Left colon (tissue), 2 donors: ENCODE measurements around the gene GPC5. TPM values are rescaled to one million over a fixed set of nuclear protein-coding genes. Genes with fewer than 3 reads are reported as not detected.
"Not testable (repeated sequence)": the region's sequence is repeated elsewhere in the genome, so short reads cannot be mapped to it uniquely, and the experiment has no call there.

ENCODE experiments used
- ATAC-seq: fragments of 200-7000 bp; cut with Tn5 transposase; one replicate; pipeline ENCODE4 v1.9.1; 2020; ENCODE audit warnings: mild to moderate bottlenecking, moderate library complexity
- DNase-seq, 2 donors: peaks; one replicate each; pipeline ENCODE4 v3.0.0-alpha.2; 2020
- intact Hi-C, 2 donors: fragments of 100-400 bp; cut with DNase I in 1 of 2; cut with micrococcal nuclease in 1 of 2; formaldehyde crosslinking; loops; one replicate each; pipeline versions ENCODE4 v1.11.2 to v1.14.0; 2022; cut with DNase I, micrococcal nuclease
- total RNA-seq, 2 donors: library from RNA; stranded (reverse); fragmentation: NEBNext Ultra II Directional; extraction: Animal tissue kit (Norgen Biotek cat#: 25700); gene quantifications; one replicate each; pipeline ENCODE4 v1.2.1, GENCODE V29; 2021
- donor health status: DM: no; HTN: no; CAD: no.
- donor health status: DM: yes; HTN: yes; CAD: no.

GPC5 gene
- total RNA-seq, 2 donors from 2014 or later, result 0.22 to 0.24 TPM

- intact Hi-C loops, result no loop called here
- ATAC-seq, result no peak
- DNase-seq, result no peak
Observed at GRCh38 chr13:91863699-91864098, 465.3 kb downstream of the GPC5 start.

GRCh38 chr13:91868351-91868750 is 469.9 kb downstream of the GPC5 start:
- intact Hi-C loops, result no loop called here
- DNase-seq, result no peak
- no peak for ATAC-seq

GRCh38 chr13:91878491-91878890 is 480.1 kb downstream of the GPC5 start:
- no peak for DNase-seq
- intact Hi-C loops, result no loop called here
- ATAC-seq, result no peak

GRCh38 chr13:91879360-91879759 is 480.9 kb downstream of the GPC5 start:
- intact Hi-C loops, result no loop called here
- ATAC-seq, result no peak
- no peak for DNase-seq

- DNase-seq, result no peak
- no peak for ATAC-seq
- intact Hi-C loops, result no loop called here
Observed at GRCh38 chr13:91882918-91883317, 484.5 kb downstream of the GPC5 start.

- ATAC-seq, result no peak
- intact Hi-C loops, result no loop called here
- no peak for DNase-seq
Observed at GRCh38 chr13:91889641-91890040, 491.2 kb downstream of the GPC5 start.

GRCh38 chr13:91891141-91891540 is 492.7 kb downstream of the GPC5 start:
- ATAC-seq (no peak), DNase-seq (no peak)
- intact Hi-C loops, result no loop called here

GRCh38 chr13:91893040-91893439 is 494.6 kb downstream of the GPC5 start:
- ATAC-seq (no peak), DNase-seq (no peak)
- intact Hi-C loops, result no loop called here

GRCh38 chr13:91894316-91894715 is 495.9 kb downstream of the GPC5 start:
- no peak for ATAC-seq
- intact Hi-C loops, result no loop called here
- DNase-seq, result no peak

- DNase-seq (no peak), ATAC-seq (no peak)
- intact Hi-C loops, result no loop called here
Observed at GRCh38 chr13:91896547-91896946, 498.1 kb downstream of the GPC5 start.

- ATAC-seq, intact Hi-C loops, DNase-seq: not testable (repeated sequence)
Observed at GRCh38 chr13:91898986-91899385, 500.6 kb downstream of the GPC5 start.

GRCh38 chr13:91902291-91902690 is 503.9 kb downstream of the GPC5 start:
- ATAC-seq (no peak), DNase-seq (no peak)
- intact Hi-C loops, result no loop called here

GRCh38 chr13:91904005-91904404 is 505.6 kb downstream of the GPC5 start:
- intact Hi-C loops, result no loop called here
- DNase-seq, result no peak
- no peak for ATAC-seq

- DNase-seq, result no peak
- intact Hi-C loops, result no loop called here
- ATAC-seq, result no peak
Observed at GRCh38 chr13:91904597-91904996, 506.2 kb downstream of the GPC5 start.

GRCh38 chr13:91907398-91907797 is 509.0 kb downstream of the GPC5 start:
- intact Hi-C loops, result no loop called here
- ATAC-seq (no peak), DNase-seq (no peak)

GRCh38 chr13:91909617-91910016 is 511.2 kb downstream of the GPC5 start:
- no peak for ATAC-seq

GRCh38 chr13:91922969-91923592 is 524.7 kb downstream of the GPC5 start:
- intact Hi-C loops, result no loop called here
- DNase-seq (no peak), ATAC-seq (no peak)

More at GRCh38 chr13:91909617-91910016, 511.2 kb downstream of the GPC5 start:
- DNase-seq, result no peak
- intact Hi-C loops, result no loop called here

- DNase-seq, result no peak
- intact Hi-C loops, result no loop called here
- ATAC-seq, result no peak
Observed at GRCh38 chr13:91930687-91931086, 532.3 kb downstream of the GPC5 start.

- no peak for ATAC-seq
- intact Hi-C loops, result no loop called here
- DNase-seq, result no peak
Observed at GRCh38 chr13:91934354-91934753, 535.9 kb downstream of the GPC5 start.

GRCh38 chr13:91946498-91947070 is 548.2 kb downstream of the GPC5 start:
- intact Hi-C loops, result no loop called here
- no peak for ATAC-seq
- no peak for DNase-seq

GRCh38 chr13:91948736-91949135 is 550.3 kb downstream of the GPC5 start:
- ATAC-seq, result no peak
- no peak for DNase-seq
- intact Hi-C loops, result no loop called here
